Measurements from ENCODE around the gene DUS3L.
"Not testable (repeated sequence)": the region's sequence is repeated elsewhere in the genome, so short reads cannot be mapped to it uniquely, and the experiment has no call there.

Gene DUS3L

GRCh38 chr19:5775668-5776309, 15.2 kb downstream of the DUS3L start:
- peak; percentile 10 for DNase-seq (ENCODE audit: low read depth, low spot score)
- no peak overlapping the region for H3K27ac ChIP-seq

GRCh38 chr19:5774921-5775320, 16.0 kb downstream of the DUS3L start:
- no peak overlapping the region for H3K27ac ChIP-seq
- DNase-seq (ENCODE audit: low read depth, low spot score): no peak

DNA sequence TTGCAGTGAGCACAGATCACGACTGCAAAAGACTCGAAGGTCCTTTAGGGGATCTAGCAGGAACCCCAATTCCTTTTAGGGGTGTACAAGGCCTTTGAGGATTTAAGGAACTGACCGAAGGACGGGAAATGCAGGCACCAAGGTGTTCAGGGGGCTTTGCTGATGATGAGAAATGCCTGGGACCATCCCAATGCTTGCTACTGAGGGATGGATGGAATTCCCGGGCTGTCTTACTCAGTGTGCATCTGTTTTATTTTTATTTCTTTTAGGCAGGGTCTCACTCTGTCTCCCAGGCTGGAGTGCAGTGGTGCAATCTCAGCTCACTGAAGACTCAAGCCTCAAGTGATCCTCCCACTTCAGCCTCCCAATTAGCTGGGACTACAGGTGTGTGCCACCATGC, 17.7 kb downstream of the DUS3L start:
- no peak for DNase-seq (ENCODE audit: low read depth, low spot score)
- H3K27ac ChIP-seq: peak overlapping the region; percentile 30

DNA sequence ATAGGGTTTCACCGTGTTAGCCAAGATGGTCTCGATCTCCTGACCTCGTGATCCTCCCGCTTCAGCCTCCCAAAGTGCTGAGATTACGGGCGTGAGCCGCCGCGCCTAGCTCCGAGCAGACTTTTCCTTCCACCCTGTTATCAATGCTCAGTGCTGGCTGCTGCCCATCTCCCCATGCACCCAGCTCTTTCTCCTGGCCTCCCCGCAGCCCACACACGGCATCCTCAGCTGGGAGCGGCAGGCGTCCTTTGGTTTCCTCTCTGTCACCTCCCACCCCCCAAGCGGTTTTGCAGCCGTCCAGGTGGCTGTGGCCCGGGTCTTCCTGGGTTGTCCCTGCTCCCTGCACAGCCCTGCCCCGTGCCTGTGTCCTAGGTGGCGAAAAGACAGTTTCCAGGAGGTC, 18.5 kb downstream of the DUS3L start:
- H3K27ac ChIP-seq: no peak overlapping the region
- no peak for DNase-seq (ENCODE audit: low read depth, low spot score)

GRCh38 chr19:5767949-5768348, 23.0 kb downstream of the DUS3L start:
- no peak for DNase-seq (ENCODE audit: low read depth, low spot score)
- H3K27ac ChIP-seq: no peak overlapping the region

- no peak for DNase-seq (ENCODE audit: low read depth, low spot score)
- H3K27ac ChIP-seq: no peak overlapping the region
These were observed 25.7 kb downstream of the DUS3L start for GRCh38 chr19:5765220-5765619.

GRCh38 chr19:5762608-5763217, 28.2 kb downstream of the DUS3L start:
- H3K27ac ChIP-seq: no peak overlapping the region
- DNase-seq (ENCODE audit: low read depth, low spot score): no peak

DNA sequence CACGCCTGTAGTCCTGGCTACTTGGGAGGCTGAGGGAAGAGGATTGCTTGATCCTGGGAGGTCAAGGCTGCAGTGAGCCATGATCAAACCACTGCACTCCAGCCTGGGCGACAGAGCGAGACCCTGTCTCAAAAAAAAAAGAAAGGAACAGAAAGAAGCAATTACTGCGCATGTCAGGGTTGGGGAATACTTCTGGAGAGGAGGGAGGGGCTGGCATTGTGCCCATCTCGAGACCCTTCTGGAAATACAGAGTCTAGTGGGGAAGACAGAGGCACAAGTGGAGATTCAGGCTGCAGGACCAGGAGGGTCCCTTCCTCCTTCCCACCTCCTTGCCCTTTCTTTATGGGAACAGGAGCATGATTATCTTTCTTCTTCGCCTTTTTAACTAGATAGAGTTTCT, 37.2 kb downstream of the DUS3L start:
- no peak for DNase-seq (ENCODE audit: low read depth, low spot score)
- H3K27ac ChIP-seq: no peak overlapping the region

- no peak for DNase-seq (ENCODE audit: low read depth, low spot score)
- H3K27ac ChIP-seq: no peak overlapping the region
These were observed 39.3 kb downstream of the DUS3L start for GRCh38 chr19:5751709-5752108.

DNA sequence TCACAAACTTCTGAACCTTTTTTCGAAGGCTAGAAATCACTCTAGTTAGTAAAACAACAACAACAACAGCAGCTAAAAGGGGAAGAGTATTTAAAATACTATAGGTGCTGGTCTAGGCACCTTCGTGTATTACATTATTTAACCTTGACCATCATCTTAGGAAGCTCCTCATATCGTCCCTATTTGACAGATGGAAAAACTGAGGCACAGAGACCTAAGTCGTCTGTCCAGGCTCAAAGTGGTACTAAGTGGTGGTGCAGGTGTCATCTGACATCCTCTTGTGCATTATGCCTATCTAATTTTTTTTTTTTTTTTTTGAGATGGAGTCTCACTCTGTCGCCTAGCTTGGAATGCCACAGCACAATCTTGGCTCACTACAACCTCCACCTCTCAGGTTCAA, 41.5 kb downstream of the DUS3L start:
- DNase-seq (ENCODE audit: low read depth, low spot score): no peak
- no peak overlapping the region for H3K27ac ChIP-seq

DNA sequence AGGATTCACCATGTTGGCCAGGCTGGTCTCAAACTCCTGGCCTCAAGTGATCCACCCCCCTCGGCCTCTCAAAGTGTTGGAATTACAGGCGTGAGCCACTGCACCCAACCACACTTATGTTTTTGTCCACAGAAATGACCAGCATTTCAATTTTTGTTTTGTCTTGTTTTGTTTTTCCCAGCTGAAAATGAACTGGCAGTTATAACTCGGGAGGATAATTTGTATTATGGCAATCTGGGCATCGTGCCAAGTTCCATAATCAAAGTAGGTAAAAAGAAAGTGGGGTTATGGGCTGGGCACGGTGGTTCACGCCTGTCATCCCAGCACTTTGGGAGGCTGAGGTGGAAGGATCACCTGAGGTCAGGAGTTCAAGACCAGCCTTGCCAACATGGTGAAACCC, 42.0 kb downstream of the DUS3L start:
- DNase-seq (ENCODE audit: low read depth, low spot score); H3K27ac ChIP-seq: not testable (repeated sequence)

GRCh38 chr19:5744999-5745398, 46.0 kb downstream of the DUS3L start:
- not testable (repeated sequence) for H3K27ac ChIP-seq; DNase-seq (ENCODE audit: low read depth, low spot score)

DNA sequence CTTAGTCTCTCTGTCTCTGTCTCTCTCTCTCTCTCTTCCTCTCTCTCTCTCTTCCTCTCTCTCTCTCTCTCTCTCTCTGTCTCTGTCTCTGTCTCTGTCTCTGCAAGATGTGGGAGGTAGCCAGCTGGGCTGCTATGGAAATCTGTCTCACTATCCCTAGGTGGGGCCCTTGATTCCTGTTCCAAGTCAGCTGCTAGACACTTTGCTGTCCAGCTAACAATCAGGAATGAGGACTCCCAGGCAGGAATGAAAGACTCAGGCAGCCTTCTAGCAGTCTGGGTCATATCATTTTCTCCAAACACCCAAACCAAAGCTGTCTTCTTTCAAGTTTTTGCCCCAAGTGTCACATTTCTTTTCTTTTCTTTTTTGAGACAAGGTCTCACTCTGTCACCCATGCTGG, 47.3 kb downstream of the DUS3L start:
- no peak for DNase-seq (ENCODE audit: low read depth, low spot score)
- H3K27ac ChIP-seq: no peak overlapping the region

GRCh38 chr19:5742051-5742450, 48.9 kb downstream of the DUS3L start:
- DNase-seq (ENCODE audit: low read depth, low spot score): no peak
- no peak overlapping the region for H3K27ac ChIP-seq

DNA sequence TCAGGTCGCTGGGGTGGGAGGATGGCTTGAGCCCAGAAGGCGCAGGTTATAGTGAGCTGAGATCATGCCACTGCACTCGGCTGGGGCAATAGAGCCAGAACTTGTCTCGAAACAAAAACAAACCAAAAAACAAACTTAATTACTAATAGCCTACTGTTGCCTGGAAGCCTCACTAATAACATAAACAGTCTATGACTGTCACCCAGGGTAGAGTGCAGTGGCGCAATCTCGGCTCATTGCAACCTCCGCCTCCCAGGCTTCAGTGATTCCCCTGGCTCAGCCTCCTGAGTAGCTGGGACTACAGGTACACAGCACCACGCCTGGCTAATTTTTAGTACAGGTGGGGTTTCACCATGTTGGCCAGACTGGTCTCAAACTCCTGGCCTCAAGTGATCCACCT, 52.5 kb downstream of the DUS3L start:
- no peak for DNase-seq (ENCODE audit: low read depth, low spot score)
- H3K27ac ChIP-seq: no peak overlapping the region

Data from epithelial cell of prostate (primary cell).